MCF 10A (cell line): Measurements from ENCODE around the gene MRAP. TPM values are rescaled to one million over a fixed set of nuclear protein-coding genes. Genes with fewer than 3 reads are reported as not detected.
"Not testable (repeated sequence)": the region's sequence is repeated elsewhere in the genome, so short reads cannot be mapped to it uniquely, and the experiment has no call there.

Experiments
- BruUV-seq: library from RNA; stranded (reverse); fragments of 400-500 nt; replicated peaks from 2 replicates; lab custom pipeline; 2021; lab: Mats Ljungman, UMichigan
- CTCF ChIA-PET: fragments of 300-600 bp; sonication (Branson Sonifier 250); formaldehyde crosslinking; extraction: SDS; loops from one replicate; lab custom pipeline; 2021; ENCODE audit warnings: antibody characterized with exemption, inconsistent platforms; lab: Yijun Ruan, JAX
- POLR2A ChIA-PET: fragments of 300-600, 350-650 bp; sonication (Branson Sonifier 250); formaldehyde crosslinking; extraction: SDS; loops from one replicate; lab custom pipeline; 2020; ENCODE audit warnings: antibody characterized with exemption, inconsistent platforms; lab: Yijun Ruan, JAX
- DNase-seq: peaks from one replicate; pipeline ENCODE4 v3.0.0-alpha.2; 2018; ENCODE audit not compliant: unreplicated experiment
- H3K27ac Mint-ChIP-seq: one replicate; pipeline ENCODE4 v1.8.0; 2022; ENCODE audit warnings: mild to moderate bottlenecking, low read depth, mixed read lengths; ENCODE audit not compliant: unreplicated experiment
- H3K27me3 Mint-ChIP-seq: one replicate; pipeline ENCODE4 v1.8.0; 2022; ENCODE audit warnings: mixed read lengths; ENCODE audit not compliant: insufficient read depth, unreplicated experiment
- H3K36me3 Mint-ChIP-seq: one replicate; pipeline ENCODE4 v1.8.0; 2022; ENCODE audit warnings: mild to moderate bottlenecking, moderate library complexity, mixed read lengths; ENCODE audit not compliant: insufficient read depth, unreplicated experiment
- H3K4me1 Mint-ChIP-seq: one replicate; pipeline ENCODE4 v1.8.0; 2022; ENCODE audit warnings: mixed read lengths; ENCODE audit not compliant: insufficient read depth, unreplicated experiment
- H3K4me3 Mint-ChIP-seq: one replicate; pipeline ENCODE4 v1.8.0; 2022; ENCODE audit warnings: mild to moderate bottlenecking, moderate library complexity, mixed read lengths; ENCODE audit not compliant: unreplicated experiment
- H3K9me3 Mint-ChIP-seq: one replicate; pipeline ENCODE4 v1.8.0; 2022; ENCODE audit warnings: mixed read lengths; ENCODE audit not compliant: unreplicated experiment
- intact Hi-C: fragments of 100-400 bp; cut with micrococcal nuclease; formaldehyde crosslinking; loops from 2 replicates; pipeline ENCODE4 v1.14.1; 2022
- total RNA-seq: library from RNA; stranded (reverse); gene quantifications from 2 replicates; pipeline ENCODE4 v1.2.3, GENCODE V29; 2022
- TF ChIP-seq, protein P1 (sequence below): fragments of 200-600 bp; IDR thresholded peaks from one replicate; pipeline ENCODE4 v1.8.0; 2022; ENCODE audit warnings: antibody characterized with exemption, mild to moderate bottlenecking; ENCODE audit not compliant: unreplicated experiment

MRAP gene
- total RNA-seq, 1 experiment from 2014 or later = not detected

DNA sequence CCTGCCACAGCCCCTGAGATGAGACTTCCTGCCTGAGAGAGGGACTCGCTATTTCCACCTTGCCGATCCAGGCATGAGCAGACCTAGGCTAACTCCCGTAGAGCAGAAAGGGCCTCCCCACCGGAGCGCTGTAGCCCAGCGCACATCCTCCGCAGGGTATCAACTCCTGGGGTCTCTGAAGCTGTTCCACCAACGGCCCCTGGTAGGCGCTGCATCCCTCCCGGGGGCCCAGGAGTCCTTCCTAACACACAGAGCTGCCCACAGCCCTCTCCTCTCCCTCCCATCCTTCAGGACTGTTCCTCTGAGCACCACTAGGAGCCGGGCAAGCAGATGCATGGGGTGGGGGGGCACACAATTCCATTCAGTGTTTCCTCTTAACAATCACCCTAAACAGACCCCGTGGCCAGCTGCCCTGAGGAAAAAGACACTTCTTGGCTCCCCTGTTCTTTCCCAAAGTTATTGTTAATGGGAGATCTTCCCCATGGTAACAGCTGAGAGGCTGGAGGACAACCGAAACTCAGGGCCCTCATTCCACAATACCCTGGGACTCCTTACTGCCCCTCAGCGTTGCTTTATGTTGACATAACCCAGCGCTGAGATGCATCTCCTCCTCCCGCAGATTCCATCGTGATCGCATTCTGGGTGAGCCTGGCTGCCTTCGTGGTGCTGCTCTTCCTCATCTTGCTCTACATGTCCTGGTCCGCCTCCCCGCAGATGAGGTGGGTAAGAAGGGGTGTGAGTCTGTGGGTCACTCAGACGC is 7.5 kb downstream of the MRAP start:
- H3K27me3 Mint-ChIP-seq = no peaks in the 10 kb centered on the region
- intact Hi-C loops = no loop called here
- peak overlapping the region; percentile 27 for H3K27ac Mint-ChIP-seq
- no peaks in the 10 kb centered on the region for H3K4me1 Mint-ChIP-seq
- no peak for DNase-seq
- POLR2A ChIA-PET = interaction anchor here (0.6 kb wide), 1 partner anchor 86 kb away, joined by 3 read pairs; no protein-coding TSS in a partner anchor
- BruUV-seq = no TSS peak
- H3K9me3 Mint-ChIP-seq = no peaks in the 10 kb centered on the region
- no peak overlapping the region for H3K4me3 Mint-ChIP-seq
- TF ChIP-seq, protein P1, sequence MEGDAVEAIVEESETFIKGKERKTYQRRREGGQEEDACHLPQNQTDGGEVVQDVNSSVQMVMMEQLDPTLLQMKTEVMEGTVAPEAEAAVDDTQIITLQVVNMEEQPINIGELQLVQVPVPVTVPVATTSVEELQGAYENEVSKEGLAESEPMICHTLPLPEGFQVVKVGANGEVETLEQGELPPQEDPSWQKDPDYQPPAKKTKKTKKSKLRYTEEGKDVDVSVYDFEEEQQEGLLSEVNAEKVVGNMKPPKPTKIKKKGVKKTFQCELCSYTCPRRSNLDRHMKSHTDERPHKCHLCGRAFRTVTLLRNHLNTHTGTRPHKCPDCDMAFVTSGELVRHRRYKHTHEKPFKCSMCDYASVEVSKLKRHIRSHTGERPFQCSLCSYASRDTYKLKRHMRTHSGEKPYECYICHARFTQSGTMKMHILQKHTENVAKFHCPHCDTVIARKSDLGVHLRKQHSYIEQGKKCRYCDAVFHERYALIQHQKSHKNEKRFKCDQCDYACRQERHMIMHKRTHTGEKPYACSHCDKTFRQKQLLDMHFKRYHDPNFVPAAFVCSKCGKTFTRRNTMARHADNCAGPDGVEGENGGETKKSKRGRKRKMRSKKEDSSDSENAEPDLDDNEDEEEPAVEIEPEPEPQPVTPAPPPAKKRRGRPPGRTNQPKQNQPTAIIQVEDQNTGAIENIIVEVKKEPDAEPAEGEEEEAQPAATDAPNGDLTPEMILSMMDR = peak; percentile 13
- CTCF ChIA-PET = interaction anchor here (0.6 kb wide), 1 partner anchor 80 kb away, joined by 4 read pairs; no protein-coding TSS in a partner anchor
- H3K36me3 Mint-ChIP-seq = peaks cover 47% of the 10 kb centered on the region

DNA sequence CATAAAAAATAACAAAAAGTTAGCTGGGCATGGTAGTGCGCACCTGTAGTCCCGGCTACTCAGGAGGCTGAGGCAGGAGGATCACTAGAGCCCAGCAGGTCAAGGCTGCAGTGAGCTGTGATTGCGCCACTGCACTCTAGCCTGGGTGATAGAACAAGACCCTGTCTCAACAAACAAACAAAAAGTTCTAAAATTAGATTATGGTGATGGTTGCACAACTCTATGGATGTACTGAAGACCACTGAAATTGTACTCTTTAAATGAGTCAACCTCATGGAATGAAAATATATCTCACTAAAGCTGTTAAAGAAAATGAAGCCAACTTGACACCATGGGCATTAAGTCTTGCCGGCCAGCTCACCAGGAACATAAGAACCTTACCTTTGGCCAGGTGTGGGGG is 9.1 kb downstream of the MRAP start:
- Mint-ChIP-seq H3K4me3 (no peak overlapping the region), H3K27me3 (no peaks in the 10 kb centered on the region), H3K36me3 (peaks cover 49% of the 10 kb centered on the region), H3K27ac (no peak overlapping the region), H3K9me3 (no peaks in the 10 kb centered on the region), H3K4me1 (no peaks in the 10 kb centered on the region)
- ChIA-PET POLR2A (no interaction called here), CTCF (interaction anchor here (0.6 to 1.8 kb wide), 4 partner anchors 11 to 633 kb away, joined by 3 to 5 read pairs (median 4); no protein-coding TSS in a partner anchor)
- no TSS peak for BruUV-seq
- intact Hi-C loops = no loop called here
- peak; percentile 25 for DNase-seq
- TF ChIP-seq, protein P1 = no peak

DNA sequence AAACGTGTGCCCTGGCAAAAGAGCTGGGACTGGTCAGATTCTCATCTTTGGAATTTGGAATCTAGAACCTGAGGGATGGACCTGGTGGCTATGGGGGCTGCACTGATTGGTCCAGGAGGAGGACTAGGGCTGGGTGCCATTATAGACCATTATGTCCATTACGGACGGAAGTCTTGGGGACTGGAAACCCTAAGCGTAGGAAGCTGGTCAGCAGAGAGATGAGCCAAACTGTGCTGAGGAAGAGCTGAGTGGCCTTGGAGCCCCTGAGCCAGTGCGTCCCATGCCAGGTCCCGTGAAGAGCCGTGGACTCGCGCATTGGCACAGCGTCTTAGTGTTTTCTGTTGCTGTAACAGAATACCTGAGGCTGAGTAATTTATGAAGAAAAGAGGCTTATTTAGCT is 10.0 kb downstream of the MRAP start:
- no peak for DNase-seq
- TF ChIP-seq, protein P1 = no peak
- no peak overlapping the region for H3K4me3 Mint-ChIP-seq
- CTCF ChIA-PET = interaction anchor here (1.5 to 1.8 kb wide), 2 partner anchors 11 to 529 kb away, joined by 4 to 5 read pairs; no protein-coding TSS in a partner anchor
- H3K9me3 Mint-ChIP-seq = no peaks in the 10 kb centered on the region
- H3K36me3 Mint-ChIP-seq = peaks cover 59% of the 10 kb centered on the region
- intact Hi-C loops = no loop called here
- H3K27me3 Mint-ChIP-seq = no peaks in the 10 kb centered on the region
- no TSS peak for BruUV-seq
- H3K4me1 Mint-ChIP-seq = no peaks in the 10 kb centered on the region
- H3K27ac Mint-ChIP-seq = no peak overlapping the region
- POLR2A ChIA-PET = no interaction called here

DNA sequence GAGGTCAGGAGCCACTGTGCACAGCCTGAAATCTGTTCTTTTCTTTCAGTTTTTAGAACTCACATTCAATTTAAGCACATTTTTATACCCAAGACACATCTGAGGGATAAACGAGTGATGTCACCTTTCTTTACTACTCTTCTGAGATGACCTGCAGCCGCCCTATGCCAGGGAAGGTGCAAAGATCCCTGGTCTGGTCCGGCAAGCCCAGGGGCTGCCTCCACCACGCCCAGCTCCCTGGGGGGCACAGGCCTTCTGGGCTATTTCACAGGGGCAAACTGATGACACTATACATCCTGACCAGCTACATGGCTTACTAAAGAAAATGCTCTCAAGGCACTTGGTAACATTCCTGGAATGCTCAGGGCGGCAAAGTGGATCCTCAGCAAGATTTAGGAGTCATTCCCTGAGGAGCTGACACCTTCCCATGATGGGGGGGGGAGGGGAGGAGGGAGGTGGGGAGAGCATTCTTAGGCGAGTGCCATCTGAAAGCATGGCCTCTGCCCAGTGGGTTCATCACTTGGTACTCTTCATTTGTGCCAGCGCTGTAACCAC is 11.3 kb downstream of the MRAP start:
- BruUV-seq = no TSS peak
- no peak overlapping the region for H3K4me3 Mint-ChIP-seq
- no peaks in the 10 kb centered on the region for H3K4me1 Mint-ChIP-seq
- no peak overlapping the region for H3K27ac Mint-ChIP-seq
- POLR2A ChIA-PET = no interaction called here
- TF ChIP-seq, protein P1 = no peak
- intact Hi-C loops = no loop called here
- H3K36me3 Mint-ChIP-seq = peaks cover 72% of the 10 kb centered on the region
- no peaks in the 10 kb centered on the region for H3K9me3 Mint-ChIP-seq
- CTCF ChIA-PET = interaction anchor here (0.7 kb wide), 1 partner anchor 26 kb away, joined by 3 read pairs; no protein-coding TSS in a partner anchor
- DNase-seq = no peak
- no peaks in the 10 kb centered on the region for H3K27me3 Mint-ChIP-seq

DNA sequence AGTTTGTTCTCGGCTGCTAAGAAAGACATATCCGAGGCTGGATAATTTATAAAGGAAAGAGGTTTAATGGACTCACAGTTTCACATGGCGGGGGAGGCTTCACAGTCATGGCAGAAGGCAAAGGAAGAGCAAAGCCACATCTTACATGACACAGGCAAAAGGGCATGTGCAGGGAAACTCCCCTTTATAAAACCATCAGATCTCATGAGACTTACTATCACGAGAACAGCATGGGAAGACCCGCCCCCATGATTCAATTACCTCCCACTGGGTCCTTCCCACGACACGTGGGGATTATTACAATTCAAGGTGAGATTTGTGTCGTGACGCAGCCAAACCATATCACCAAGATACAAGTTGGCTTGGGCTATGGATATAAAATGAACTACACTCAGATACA is 12.3 kb downstream of the MRAP start:
- DNase-seq, BruUV-seq: not testable (repeated sequence)

More for the DNA sequence above, 12.3 kb downstream of the MRAP start:
- H3K27ac Mint-ChIP-seq, H3K9me3 Mint-ChIP-seq, H3K4me1 Mint-ChIP-seq, H3K4me3 Mint-ChIP-seq, POLR2A ChIA-PET, intact Hi-C loops, H3K27me3 Mint-ChIP-seq, CTCF ChIA-PET: not testable (repeated sequence)
- H3K36me3 Mint-ChIP-seq = peaks cover 77% of the 10 kb centered on the region
